H1 (cell line): Measurements from ENCODE around the gene DLG5. TPM values are rescaled to one million over a fixed set of nuclear protein-coding genes. Genes with fewer than 3 reads are reported as not detected.

Source experiments
- CTCF ChIA-PET: fragments of 300-600 bp; sonication (Branson Sonifier 250); formaldehyde crosslinking; loops from one replicate; lab custom pipeline; 2021; ENCODE audit not compliant: partially characterized antibody; lab: Charles Lee
- POLR2A ChIA-PET: fragments of 300-600 bp; sonication (Branson Sonifier 250); formaldehyde crosslinking; loops from one replicate; lab custom pipeline; 2021; ENCODE audit warnings: inconsistent platforms; ENCODE audit not compliant: partially characterized antibody; lab: Charles Lee
- DNase-seq, 2 experiments: peaks; one replicate each; pipeline versions ENCODE4 v3.0.0 to v3.0.0-alpha.2; 2010 to 2022; ENCODE audit warnings: low spot score in 2 of 2, low read depth in 1 of 2, mixed read lengths in 1 of 2
- FAIRE-seq: peaks from 2 replicates; lab custom pipeline; 2011; peaks lifted over from hg19 to GRCh38; lab: Jason Lieb, UNC
- H2AFZ ChIP-seq: 2 replicates; pipeline ENCODE4 v1.8.1; 2012; ENCODE audit warnings: low read length, inconsistent platforms
- H2AK5ac ChIP-seq: 2 replicates; pipeline ENCODE4 v1.6.1; 2013; ENCODE audit warnings: low read depth, low read length
- H2BK120ac ChIP-seq: replicated peaks from 2 replicates; pipeline ENCODE3; 2013; ENCODE audit warnings: low read depth, low read length, inconsistent platforms
- H2BK12ac ChIP-seq: 2 replicates; pipeline ENCODE4 v1.6.1; 2013; ENCODE audit warnings: low read depth, low read length
- H2BK15ac ChIP-seq: 2 replicates; pipeline ENCODE4 v1.6.1; 2013; ENCODE audit warnings: low read length
- H2BK20ac ChIP-seq: 2 replicates; pipeline ENCODE4 v1.6.1; 2013; ENCODE audit warnings: low read length
- H2BK5ac ChIP-seq: 2 replicates; pipeline ENCODE4 v1.6.1; 2013; ENCODE audit warnings: low read depth, low read length
- H3K14ac ChIP-seq: 2 replicates; pipeline ENCODE4 v1.6.1; 2013; ENCODE audit warnings: inconsistent platforms; ENCODE audit not compliant: insufficient read length
- H3K18ac ChIP-seq: 2 replicates; pipeline ENCODE4 v1.6.1; 2013; ENCODE audit warnings: low read length; ENCODE audit errors: extremely low read depth
- H3K23ac ChIP-seq: 2 replicates; pipeline ENCODE4 v1.6.1; 2013; ENCODE audit warnings: inconsistent platforms; ENCODE audit not compliant: insufficient read length
- H3K23me2 ChIP-seq: 2 replicates; pipeline ENCODE4 v1.6.1; 2013; ENCODE audit warnings: low read depth, low read length
- H3K27ac ChIP-seq: 2 replicates; pipeline ENCODE4 v1.6.1; 2011; ENCODE audit warnings: low read depth, low read length, inconsistent platforms
- H3K27me3 ChIP-seq, 4 experiments: replicated peaks in 1 of 4; 1 replicate in 1 of 4; 2 replicates in 3 of 4; pipeline versions ENCODE4 v1.6.1 to v1.8.1; 2011 to 2013; ENCODE audit warnings: low read length in 3 of 4, mild to moderate bottlenecking in 3 of 4, inconsistent platforms in 2 of 4, mixed read lengths in 2 of 4, moderate library complexity in 1 of 4; ENCODE audit not compliant: control insufficient read depth in 3 of 4, insufficient read depth in 3 of 4; ENCODE audit errors: extremely low read depth in 1 of 4
- H3K36me3 ChIP-seq, 4 experiments: 2 replicates each; pipeline versions ENCODE4 v1.6.1 to v1.8.1; 2011 to 2013; ENCODE audit warnings: mild to moderate bottlenecking in 4 of 4, low read length in 3 of 4, moderate library complexity in 2 of 4, control low read depth in 1 of 4, inconsistent platforms in 1 of 4; ENCODE audit not compliant: insufficient read depth in 4 of 4, control insufficient read depth in 2 of 4
- H3K4ac ChIP-seq: replicated peaks from 2 replicates; pipeline ENCODE3; 2013; ENCODE audit warnings: low read length, low read depth, mixed read lengths, inconsistent platforms; ENCODE audit not compliant: insufficient read length
- H3K4me1 ChIP-seq, 4 experiments: replicated peaks in 1 of 4; 1 replicate in 1 of 4; 2 replicates in 3 of 4; pipeline versions ENCODE4 v1.6.1 to v1.8.1; 2011 to 2013; ENCODE audit warnings: low read length in 3 of 4, inconsistent platforms in 2 of 4, mixed read lengths in 1 of 4; ENCODE audit not compliant: insufficient read depth in 4 of 4, control insufficient read depth in 3 of 4
- H3K4me2 ChIP-seq, 2 experiments: 2 replicates each; pipeline versions ENCODE4 v1.6.1 to v1.8.1; 2011 to 2013; ENCODE audit warnings: low read depth in 2 of 2, low read length in 2 of 2, control low read depth in 1 of 2, inconsistent platforms in 1 of 2, mild to moderate bottlenecking in 1 of 2; ENCODE audit not compliant: insufficient read depth in 1 of 2
- H3K4me3 ChIP-seq, 4 experiments: fragments of 200-600, 300-600 bp in 1 of 4; sonication (generic), shearing (Covaris generic), sonication (Bioruptor Twin) in 1 of 4; 2 replicates each; pipeline versions ENCODE4 v1.5.1 to v1.8.1; 2011 to 2016; ENCODE audit warnings: low read length in 4 of 4, low read depth in 3 of 4, control low read depth in 2 of 4, inconsistent platforms in 2 of 4, mild to moderate bottlenecking in 2 of 4, mixed read lengths in 1 of 4, moderate library complexity in 1 of 4; ENCODE audit not compliant: insufficient read depth in 2 of 4; ENCODE audit errors: extremely low read depth in 1 of 4
- H3K56ac ChIP-seq: replicated peaks from 2 replicates; pipeline ENCODE3; 2013; ENCODE audit warnings: low read depth, mild to moderate bottlenecking, mixed read lengths, low read length, inconsistent platforms; ENCODE audit not compliant: insufficient read length
- H3K79me1 ChIP-seq: 2 replicates; pipeline ENCODE4 v1.6.1; 2013; ENCODE audit warnings: low read depth, low read length, control low read depth
- H3K79me2 ChIP-seq, 2 experiments: 2 replicates each; pipeline versions ENCODE4 v1.6.1 to v1.8.1; 2012 to 2013; ENCODE audit warnings: low read length in 2 of 2, mild to moderate bottlenecking in 2 of 2, inconsistent platforms in 1 of 2; ENCODE audit not compliant: insufficient read depth in 2 of 2, control insufficient read depth in 1 of 2
- H3K9ac ChIP-seq, 4 experiments: replicated peaks in 1 of 4; 1 replicate in 1 of 4; 2 replicates in 3 of 4; pipeline versions ENCODE4 v1.6.1 to v1.8.1; 2011 to 2013; ENCODE audit warnings: low read depth in 3 of 4, low read length in 3 of 4, control low read depth in 2 of 4, mild to moderate bottlenecking in 2 of 4, moderate library complexity in 2 of 4, inconsistent platforms in 1 of 4; ENCODE audit errors: extremely low read depth in 1 of 4
- H3K9me3 ChIP-seq, 2 experiments: 2 replicates each; pipeline versions ENCODE4 v1.6.1 to v1.8.1; 2012 to 2013; ENCODE audit warnings: mild to moderate bottlenecking in 2 of 2, moderate library complexity in 2 of 2, control low read depth in 1 of 2, inconsistent platforms in 1 of 2, low read depth in 1 of 2, low read length in 1 of 2, mixed read lengths in 1 of 2; ENCODE audit not compliant: insufficient read depth in 2 of 2
- H4K20me1 ChIP-seq, 2 experiments: replicated peaks in 1 of 2; 2 replicates each; pipeline versions ENCODE3 to v1.8.1; 2011 to 2013; ENCODE audit warnings: inconsistent platforms in 2 of 2, low read length in 2 of 2, mild to moderate bottlenecking in 1 of 2; ENCODE audit not compliant: insufficient read depth in 2 of 2, control insufficient read depth in 1 of 2
- H4K5ac ChIP-seq: 2 replicates; pipeline ENCODE4 v1.6.1; 2013; ENCODE audit warnings: low read length, low read depth, mixed read lengths, inconsistent platforms; ENCODE audit not compliant: insufficient read length
- H4K8ac ChIP-seq: 2 replicates; pipeline ENCODE4 v1.8.0; 2013; ENCODE audit warnings: mild to moderate bottlenecking, moderate library complexity, low read length, inconsistent platforms; ENCODE audit not compliant: insufficient read depth; ENCODE audit errors: extremely low read depth
- H4K91ac ChIP-seq: replicated peaks from 2 replicates; pipeline ENCODE3; 2013; ENCODE audit warnings: low read length, mixed read lengths, inconsistent platforms; ENCODE audit not compliant: insufficient read length
- CEBPB ChIP-seq: IDR thresholded peaks from 2 replicates; pipeline ENCODE4 v1.6.1; 2012; ENCODE audit warnings: low read depth, low read length
- CTBP2 ChIP-seq: IDR thresholded peaks from 2 replicates; pipeline ENCODE4 v1.7.0; 2011; ENCODE audit warnings: borderline replicate concordance, mild to moderate bottlenecking, moderate library complexity, mixed read lengths, low read length; ENCODE audit not compliant: insufficient read depth, insufficient read length
- FOSL1 ChIP-seq: IDR thresholded peaks from 2 replicates; pipeline ENCODE4 v1.6.1; 2011; ENCODE audit warnings: mild to moderate bottlenecking, low read depth, low read length, moderate library complexity; ENCODE audit not compliant: insufficient read depth
- GABPA ChIP-seq: IDR thresholded peaks from 2 replicates; pipeline ENCODE4 v1.6.1; 2011; ENCODE audit warnings: mild to moderate bottlenecking, low read length, moderate library complexity, borderline replicate concordance; ENCODE audit not compliant: insufficient read depth
- KDM5A ChIP-seq: fragments of 200-600 bp; IDR thresholded peaks from 2 replicates; pipeline ENCODE4 v1.7.1; 2012; ENCODE audit warnings: mild to moderate bottlenecking, low read length, inconsistent platforms, mixed read lengths
- ZNF274 ChIP-seq: IDR thresholded peaks from 2 replicates; pipeline ENCODE4 v1.7.0; 2012; ENCODE audit warnings: low read length, borderline replicate concordance; ENCODE audit errors: extremely low read depth
- WGBS, 2 experiments: shearing (Covaris generic) in 1 of 2; methylation state at CpG; one replicate each; pipeline versions ENCODE4 v1.1.6 to v1.1.7; 2013 to 2015; ENCODE audit warnings: low lambda C conversion rate in 2 of 2, mixed read lengths in 2 of 2, inconsistent platforms in 1 of 2, low coverage in 1 of 2, missing lambda C conversion rate in 1 of 2; ENCODE audit not compliant: insufficient replicate concordance in 2 of 2, insufficient coverage in 1 of 2, insufficient read length in 1 of 2; ENCODE audit errors: extremely low coverage in 1 of 2, missing lambda C conversion rate in 1 of 2; 5-methylcytosine and 5-hydroxymethylcytosine counted together
- polyA plus RNA-seq, 7 experiments: library from polyadenylated mRNA; depleted of rRNA in 3 of 7; stranded (reverse) in 5 of 7; unstranded in 2 of 7; fragments of >200 nt in 5 of 7; fragments of 200-250 nt in 2 of 7; gene quantifications; 1 replicate in 5 of 7; 2 replicates in 1 of 7; 4 replicates in 1 of 7; pipeline versions ENCODE4 v1.2.1 to v1.2.3, GENCODE V29; 2011 to 2013; ENCODE audit warnings: missing spikeins in 2 of 7, mixed read lengths in 2 of 7
- total RNA-seq: library from RNA; stranded (reverse); fragmentation: NEBNext Ultra II Directional; extraction: Animal tissue kit (Norgen Biotek cat#: 25700); gene quantifications from 2 replicates; pipeline ENCODE4 v1.2.1, GENCODE V29; 2021

The DLG5 gene
- total and polyA plus RNA-seq, 2 of the 8 experiments (the other 6 are each of a cell fraction or from before 2014, with no cell fraction given) = 15.6 to 71.4 TPM

DNA sequence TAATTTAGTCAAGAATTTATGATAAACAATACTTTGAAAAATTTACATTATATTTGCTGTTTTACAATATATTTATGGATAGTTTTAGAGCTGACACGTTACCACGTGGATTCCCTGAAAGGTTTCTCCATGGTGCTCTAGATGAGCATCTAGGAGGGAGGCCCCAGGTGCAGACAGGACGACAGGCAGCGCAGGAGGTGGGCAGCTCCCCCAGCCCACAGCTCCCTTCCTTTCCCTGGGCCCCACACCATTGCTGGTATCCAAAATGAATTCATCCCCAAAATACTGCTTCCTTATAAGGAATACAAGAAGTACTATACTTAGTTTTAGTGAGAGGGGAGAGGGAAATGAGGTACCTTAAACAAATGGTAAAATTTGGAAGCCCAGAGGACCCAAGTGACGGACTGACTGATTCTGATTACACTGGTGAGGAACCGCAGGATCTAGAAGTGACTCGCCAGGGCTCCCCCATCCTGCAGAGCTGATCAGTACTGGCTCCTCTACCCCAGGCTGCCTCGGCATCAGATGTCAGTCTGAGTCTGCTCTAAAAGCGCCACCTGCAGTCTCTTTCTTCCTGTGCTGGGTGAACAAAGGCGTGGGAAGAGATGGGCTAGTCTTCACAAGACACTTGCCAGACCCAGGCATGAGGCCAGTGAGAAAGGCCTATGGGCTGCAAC, 89.2 kb downstream of the DLG5 start:
- Histone ChIP-seq H2BK120ac (no peak overlapping the region), H4K20me1 (no peaks in the 10 kb centered on the region), H3K4me2 (0 out of 4 replicates have a peak overlapping the region, but pooled peaks of 1 of the 2 experiments have one; percentile 10), H2BK15ac (no peak overlapping the region), H3K56ac (no peak overlapping the region), H3K4me3 (no peak overlapping the region), H3K18ac (0 out of 2 replicates have a peak overlapping the region, but pooled peaks have one; percentile 84), H2AK5ac (no peak overlapping the region), H3K79me2 (no peaks in the 10 kb centered on the region), H3K14ac (no peak overlapping the region), H2BK20ac (no peak overlapping the region), H3K23me2 (no peaks in the 10 kb centered on the region), H3K23ac (no peak overlapping the region), H2AFZ (no peak overlapping the region), H3K9ac (no peak overlapping the region), H3K36me3 (peaks cover 13 to 27% (median 23%) of the 10 kb centered on the region in 4 experiments), H3K4ac (no peak overlapping the region), H3K27me3 (no peaks in the 10 kb centered on the region), H4K8ac (no peak overlapping the region), H2BK5ac (peak overlapping the region; percentile 95; the same call in 1 of the 2 replicates), H3K4me1 (peaks cover 3 to 7% (median 4%) of the 10 kb centered on the region in 4 experiments), H2BK12ac (peak overlapping the region; percentile 92; the same call in 1 of the 2 replicates), H3K79me1 (peaks cover 2% of the 10 kb centered on the region; the same call in 1 of the 2 replicates), H3K9me3 (no peaks in the 10 kb centered on the region), H3K27ac (peak overlapping the region; percentile 52; the same call in 1 of the 2 replicates), H4K5ac (no peak overlapping the region), H4K91ac (peak overlapping the region; percentile 77)
- FAIRE-seq = peak; percentile 90
- 47% methylated on average over 10 of the region's 10 CpGs; no CpG with 5 or more reads in 1 of the 2 experiments for WGBS, 2 experiments
- ChIA-PET POLR2A (interaction anchor here (1.2 kb wide), 1 partner anchor 26 kb away, joined by 5 read pairs; no protein-coding TSS in a partner anchor), CTCF (interaction anchor here (0.5 to 4.2 kb wide), 27 partner anchors 10 to 175 kb away, joined by 3 to 44 read pairs (median 4); no protein-coding TSS in a partner anchor)
- DNase-seq = peak in 1 of 2 experiments; percentile 83
- TF ChIP-seq CTBP2 (no peak), ZNF274 (no peak), CEBPB (no peak), KDM5A (no peak), GABPA (no peak), FOSL1 (no peak)
